GM12878 (cell line): Measurements from ENCODE around the gene CACHD1. TPM values are rescaled to one million over a fixed set of nuclear protein-coding genes. Genes with fewer than 3 reads are reported as not detected.

Experiments used
- ATAC-seq: fragments of 200-7000 bp; cut with Tn5 transposase; 3 replicates; pipeline ENCODE4 v1.9.1; 2020; ENCODE audit warnings: mild to moderate bottlenecking, moderate library complexity
- BruUV-seq: library from RNA; stranded (reverse); fragments of 400-500 nt; replicated peaks from 2 replicates; lab custom pipeline; 2021; lab: Mats Ljungman, UMichigan
- CTCF ChIA-PET: fragments of 300-600 bp; sonication (Branson Sonifier 250); formaldehyde crosslinking; extraction: SDS; loops from one replicate; lab custom pipeline; 2021; ENCODE audit warnings: inconsistent platforms; lab: Yijun Ruan, JAX
- POLR2A ChIA-PET: fragments of 350-600 bp; formaldehyde crosslinking; extraction: SDS; loops from one replicate; lab custom pipeline; 2021; ENCODE audit warnings: inconsistent platforms; lab: Charles Lee
- RAD21 ChIA-PET: fragments of 300-600 bp; sonication (Branson Sonifier 250); formaldehyde crosslinking; loops from one replicate; lab custom pipeline; 2023; ENCODE audit warnings: antibody characterized with exemption; ENCODE audit not compliant: unreplicated experiment; lab: Charles Lee
- SMC1A ChIA-PET: fragments of 300-600 bp; sonication (Branson Sonifier 250); formaldehyde crosslinking; loops from one replicate; lab custom pipeline; 2023; ENCODE audit not compliant: unreplicated experiment, uncharacterized antibody; lab: Charles Lee
- DNase-seq: peaks from one replicate; pipeline ENCODE4 v3.0.0-alpha.2; 2011; ENCODE audit warnings: low read depth, low spot score
- FAIRE-seq: peaks from 3 replicates; lab custom pipeline; 2011; peaks lifted over from hg19 to GRCh38; lab: Jason Lieb, UNC
- H2AFZ ChIP-seq: 2 replicates; pipeline ENCODE4 v1.6.0; 2011; ENCODE audit warnings: low read depth, low read length, control low read depth; ENCODE audit not compliant: control insufficient read depth
- H3K27ac ChIP-seq: 2 replicates; pipeline ENCODE4 v1.5.1; 2011; ENCODE audit warnings: control low read depth; ENCODE audit not compliant: control insufficient read depth, insufficient read depth
- H3K27me3 ChIP-seq, 2 experiments: replicated peaks in 1 of 2; 2 replicates each; pipeline versions ENCODE4 v1.6.0 to v1.6.1; 2011; ENCODE audit warnings: low read length in 1 of 2; ENCODE audit not compliant: control insufficient read depth in 2 of 2, insufficient read depth in 2 of 2
- H3K36me3 ChIP-seq, 2 experiments: 2 replicates each; pipeline ENCODE4 v1.5.1; 2011; ENCODE audit warnings: low read length in 1 of 2; ENCODE audit not compliant: control insufficient read depth in 2 of 2, insufficient read depth in 2 of 2
- H3K4me1 ChIP-seq: 2 replicates; pipeline ENCODE4 v1.6.1; 2011; ENCODE audit warnings: mild to moderate bottlenecking, low read length, moderate library complexity, mixed read lengths; ENCODE audit not compliant: control insufficient read depth, insufficient read depth
- H3K4me2 ChIP-seq: 2 replicates; pipeline ENCODE4 v1.6.0; 2011; ENCODE audit warnings: control low read depth; ENCODE audit not compliant: control insufficient read depth, insufficient read depth
- H3K4me3 ChIP-seq: fragments of 200-600 bp; sonication (generic); 2 replicates; pipeline ENCODE4 v1.5.1; 2016
- H3K79me2 ChIP-seq: 2 replicates; pipeline ENCODE4 v1.6.0; 2011; ENCODE audit warnings: low read length; ENCODE audit not compliant: control insufficient read depth, insufficient read depth
- H3K9ac ChIP-seq: 2 replicates; pipeline ENCODE4 v1.8.0; 2011; ENCODE audit warnings: low read length, control low read depth, mixed read lengths; ENCODE audit not compliant: control insufficient read depth, insufficient read depth
- H3K9me3 ChIP-seq: replicated peaks from 3 replicates; pipeline ENCODE4 v1.5.1; 2011; ENCODE audit warnings: mild to moderate bottlenecking, low read length; ENCODE audit not compliant: control insufficient read depth, insufficient read depth
- H4K20me1 ChIP-seq: 2 replicates; pipeline ENCODE4 v1.6.0; 2011; ENCODE audit not compliant: control insufficient read depth, insufficient read depth
- ATF7 ChIP-seq: fragments of 450-650 bp; IDR thresholded peaks from 2 replicates; pipeline ENCODE4 v1.6.1; 2016; ENCODE audit warnings: low read depth, mild to moderate bottlenecking
- CREM ChIP-seq: IDR thresholded peaks from 2 replicates; pipeline ENCODE4 v1.6.1; 2014; ENCODE audit warnings: antibody characterized with exemption, low read depth
- EGR1 ChIP-seq, 2 experiments: IDR thresholded peaks; 1 replicate in 1 of 2; 2 replicates in 1 of 2; pipeline ENCODE4 v1.6.1; 2011 to 2012; ENCODE audit warnings: low read depth in 2 of 2, low read length in 2 of 2, borderline replicate concordance in 1 of 2, mild to moderate bottlenecking in 1 of 2, moderate library complexity in 1 of 2
- ETV6 ChIP-seq, 2 experiments: fragments of 450-650 bp in 1 of 2; IDR thresholded peaks in 1 of 2; conservative IDR thresholded peaks in 1 of 2; 2 replicates each; pipeline ENCODE4 v1.6.1; 2014; ENCODE audit warnings: antibody characterized with exemption in 1 of 2, borderline replicate concordance in 1 of 2, low read depth in 1 of 2, mild to moderate bottlenecking in 1 of 2, moderate library complexity in 1 of 2
- JUND ChIP-seq: IDR thresholded peaks from 2 replicates; pipeline ENCODE4 v1.6.1; 2012; ENCODE audit warnings: low read depth, mild to moderate bottlenecking, low read length, improper control_type of control experiment, moderate library complexity
- KDM1A ChIP-seq: fragments of 200-600 bp; sonication (generic); IDR thresholded peaks from 2 replicates; pipeline ENCODE4 v1.6.1; 2016; ENCODE audit warnings: borderline replicate concordance
- NBN ChIP-seq: fragments of 450-650 bp; IDR thresholded peaks from 2 replicates; pipeline ENCODE4 v1.6.1; 2016
- NR2C2 ChIP-seq: IDR thresholded peaks from 2 replicates; pipeline ENCODE4 v1.6.1; 2011; ENCODE audit warnings: borderline replicate concordance, low read depth; ENCODE audit not compliant: control insufficient read depth, insufficient read length
- RFX5 ChIP-seq: IDR thresholded peaks from 2 replicates; pipeline ENCODE4 v1.6.1; 2011; ENCODE audit warnings: low read depth, low read length, improper control_type of control experiment
- RUNX3 ChIP-seq: IDR thresholded peaks from 2 replicates; pipeline ENCODE4 v1.6.1; 2012; ENCODE audit warnings: low read length, inconsistent platforms
- STAT3 ChIP-seq: IDR thresholded peaks from 2 replicates; pipeline ENCODE4 v1.6.1; 2011; ENCODE audit warnings: low read depth, low read length, improper control_type of control experiment
- TAF1 ChIP-seq: IDR thresholded peaks from 2 replicates; pipeline ENCODE4 v1.6.1; 2011; ENCODE audit warnings: mild to moderate bottlenecking, low read depth, low read length, borderline replicate concordance
- WGBS: methylation state at CpG from one replicate; pipeline ENCODE4 v1.1.6; 2016; ENCODE audit warnings: low lambda C conversion rate; ENCODE audit not compliant: insufficient replicate concordance, insufficient coverage; ENCODE audit errors: missing lambda C conversion rate; 5-methylcytosine and 5-hydroxymethylcytosine counted together
- in situ Hi-C: fragments of 300-500 bp; cut with MboI; formaldehyde crosslinking; loops from 9 replicates; pipeline ENCODE4 v1.14.3; 2018; ENCODE audit warnings: mixed read lengths
- intact Hi-C: fragments of 100-400 bp; cut with micrococcal nuclease; formaldehyde crosslinking; loops from one replicate; pipeline ENCODE4 v1.14.2; 2022; ENCODE audit not compliant: unreplicated experiment
- polyA plus RNA-seq, 11 experiments: library from polyadenylated mRNA; depleted of rRNA in 4 of 11; unstranded in 6 of 11; stranded (reverse) in 5 of 11; fragments of >200 nt; fragmentation: Nextera tagmentation in 4 of 11; fragmentation: Illumina TruSeq in 1 of 11; extraction: Ambion mirVana in 4 of 11; extraction: Trizol in 1 of 11; gene quantifications; 1 replicate in 1 of 11; 2 replicates in 10 of 11; pipeline versions ENCODE4 v1.2.1 to v1.2.3, GENCODE V29; 2011 to 2016; ENCODE audit warnings: inconsistent platforms in 2 of 11, missing spikeins in 2 of 11, low read depth in 1 of 11
- total RNA-seq, 4 experiments: library from RNA; depleted of rRNA in 3 of 4; stranded (reverse); fragments of >200 nt in 3 of 4; fragmentation: Illumina TruSeq in 1 of 4; extraction: Trizol in 1 of 4; gene quantifications; 2 replicates each; pipeline versions ENCODE4 v1.2.1 to v1.2.3, GENCODE V29; 2013 to 2021
- TF ChIP-seq, protein P1 (sequence below): IDR thresholded peaks from 2 replicates; pipeline ENCODE4 v1.6.1; 2012; ENCODE audit warnings: mild to moderate bottlenecking, low read depth, low read length
- TF ChIP-seq, protein P2 (sequence below): fragments of 450-650 bp; IDR thresholded peaks from 2 replicates; pipeline ENCODE4 v1.6.1; 2017; ENCODE audit warnings: mild to moderate bottlenecking, moderate library complexity
- TF ChIP-seq, protein P3 (sequence below): fragments of 450-650 bp; IDR thresholded peaks from 2 replicates; pipeline ENCODE4 v1.6.1; 2017; ENCODE audit warnings: low read depth, mild to moderate bottlenecking, moderate library complexity

CACHD1 gene
- total and polyA plus RNA-seq, 10 of the 15 experiments (the other 5 are each of a cell fraction or from before 2014, with no cell fraction given), result 0.03 TPM; not detected in 9

- no peak for TF ChIP-seq CREM
Measured at GRCh38 chr1:64423526-64423925, 46.4 kb upstream of the CACHD1 start (continued).

GRCh38 chr1:64424412-64424811 lies 45.5 kb upstream of the CACHD1 start:
- Histone ChIP-seq H3K4me3 (no peak overlapping the region), H3K27me3 (no peaks in the 10 kb centered on the region), H3K9me3 (no peaks in the 10 kb centered on the region), H3K79me2 (no peaks in the 10 kb centered on the region), H3K27ac (no peak overlapping the region), H3K4me2 (no peak overlapping the region), H4K20me1 (no peaks in the 10 kb centered on the region), H2AFZ (no peak overlapping the region), H3K36me3 (no peaks in the 10 kb centered on the region), H3K4me1 (no peaks in the 10 kb centered on the region), H3K9ac (no peak overlapping the region)
- DNase-seq, result no peak
- 53% methylated on average over 1 of the region's 1 CpG for WGBS
- CTCF ChIA-PET, result interaction anchor here (1.2 kb wide), 1 partner anchor 8 kb away, joined by 3 read pairs; no protein-coding TSS in a partner anchor
- intact Hi-C loops (no loop called here), in situ Hi-C loops (no loop called here)
- RAD21 ChIA-PET, result no interaction called here
- no TSS peak for BruUV-seq
- FAIRE-seq, result no peak
- POLR2A ChIA-PET, result no interaction called here
- SMC1A ChIA-PET, result no interaction called here
- no peak for ATAC-seq
- no peak for TF ChIP-seq NR2C2
- TF ChIP-seq KDM1A, result no peak
- TF ChIP-seq JUND, result no peak
- no peak for TF ChIP-seq STAT3
- TF ChIP-seq ETV6 (conservative IDR thresholded peaks at IDR 0.05 in 1 of 2, IDR thresholded peaks at IDR 0.05 in 1 of 2; ENCODE audit: borderline replicate concordance in 1 of 2, low read depth in 1 of 2), result no peak
- TF ChIP-seq, protein P1, sequence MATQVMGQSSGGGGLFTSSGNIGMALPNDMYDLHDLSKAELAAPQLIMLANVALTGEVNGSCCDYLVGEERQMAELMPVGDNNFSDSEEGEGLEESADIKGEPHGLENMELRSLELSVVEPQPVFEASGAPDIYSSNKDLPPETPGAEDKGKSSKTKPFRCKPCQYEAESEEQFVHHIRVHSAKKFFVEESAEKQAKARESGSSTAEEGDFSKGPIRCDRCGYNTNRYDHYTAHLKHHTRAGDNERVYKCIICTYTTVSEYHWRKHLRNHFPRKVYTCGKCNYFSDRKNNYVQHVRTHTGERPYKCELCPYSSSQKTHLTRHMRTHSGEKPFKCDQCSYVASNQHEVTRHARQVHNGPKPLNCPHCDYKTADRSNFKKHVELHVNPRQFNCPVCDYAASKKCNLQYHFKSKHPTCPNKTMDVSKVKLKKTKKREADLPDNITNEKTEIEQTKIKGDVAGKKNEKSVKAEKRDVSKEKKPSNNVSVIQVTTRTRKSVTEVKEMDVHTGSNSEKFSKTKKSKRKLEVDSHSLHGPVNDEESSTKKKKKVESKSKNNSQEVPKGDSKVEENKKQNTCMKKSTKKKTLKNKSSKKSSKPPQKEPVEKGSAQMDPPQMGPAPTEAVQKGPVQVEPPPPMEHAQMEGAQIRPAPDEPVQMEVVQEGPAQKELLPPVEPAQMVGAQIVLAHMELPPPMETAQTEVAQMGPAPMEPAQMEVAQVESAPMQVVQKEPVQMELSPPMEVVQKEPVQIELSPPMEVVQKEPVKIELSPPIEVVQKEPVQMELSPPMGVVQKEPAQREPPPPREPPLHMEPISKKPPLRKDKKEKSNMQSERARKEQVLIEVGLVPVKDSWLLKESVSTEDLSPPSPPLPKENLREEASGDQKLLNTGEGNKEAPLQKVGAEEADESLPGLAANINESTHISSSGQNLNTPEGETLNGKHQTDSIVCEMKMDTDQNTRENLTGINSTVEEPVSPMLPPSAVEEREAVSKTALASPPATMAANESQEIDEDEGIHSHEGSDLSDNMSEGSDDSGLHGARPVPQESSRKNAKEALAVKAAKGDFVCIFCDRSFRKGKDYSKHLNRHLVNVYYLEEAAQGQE, result no peak
- no peak for TF ChIP-seq NBN
- no peak for TF ChIP-seq RFX5
- no peak for TF ChIP-seq RUNX3
- TF ChIP-seq, protein P2, sequence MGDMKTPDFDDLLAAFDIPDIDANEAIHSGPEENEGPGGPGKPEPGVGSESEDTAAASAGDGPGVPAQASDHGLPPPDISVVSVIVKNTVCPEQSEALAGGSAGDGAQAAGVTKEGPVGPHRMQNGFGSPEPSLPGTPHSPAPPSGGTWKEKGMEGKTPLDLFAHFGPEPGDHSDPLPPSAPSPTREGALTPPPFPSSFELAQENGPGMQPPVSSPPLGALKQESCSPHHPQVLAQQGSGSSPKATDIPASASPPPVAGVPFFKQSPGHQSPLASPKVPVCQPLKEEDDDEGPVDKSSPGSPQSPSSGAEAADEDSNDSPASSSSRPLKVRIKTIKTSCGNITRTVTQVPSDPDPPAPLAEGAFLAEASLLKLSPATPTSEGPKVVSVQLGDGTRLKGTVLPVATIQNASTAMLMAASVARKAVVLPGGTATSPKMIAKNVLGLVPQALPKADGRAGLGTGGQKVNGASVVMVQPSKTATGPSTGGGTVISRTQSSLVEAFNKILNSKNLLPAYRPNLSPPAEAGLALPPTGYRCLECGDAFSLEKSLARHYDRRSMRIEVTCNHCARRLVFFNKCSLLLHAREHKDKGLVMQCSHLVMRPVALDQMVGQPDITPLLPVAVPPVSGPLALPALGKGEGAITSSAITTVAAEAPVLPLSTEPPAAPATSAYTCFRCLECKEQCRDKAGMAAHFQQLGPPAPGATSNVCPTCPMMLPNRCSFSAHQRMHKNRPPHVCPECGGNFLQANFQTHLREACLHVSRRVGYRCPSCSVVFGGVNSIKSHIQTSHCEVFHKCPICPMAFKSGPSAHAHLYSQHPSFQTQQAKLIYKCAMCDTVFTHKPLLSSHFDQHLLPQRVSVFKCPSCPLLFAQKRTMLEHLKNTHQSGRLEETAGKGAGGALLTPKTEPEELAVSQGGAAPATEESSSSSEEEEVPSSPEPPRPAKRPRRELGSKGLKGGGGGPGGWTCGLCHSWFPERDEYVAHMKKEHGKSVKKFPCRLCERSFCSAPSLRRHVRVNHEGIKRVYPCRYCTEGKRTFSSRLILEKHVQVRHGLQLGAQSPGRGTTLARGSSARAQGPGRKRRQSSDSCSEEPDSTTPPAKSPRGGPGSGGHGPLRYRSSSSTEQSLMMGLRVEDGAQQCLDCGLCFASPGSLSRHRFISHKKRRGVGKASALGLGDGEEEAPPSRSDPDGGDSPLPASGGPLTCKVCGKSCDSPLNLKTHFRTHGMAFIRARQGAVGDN, result no peak
- no peak for TF ChIP-seq ATF7
- no peak for TF ChIP-seq EGR1 (IDR thresholded peaks at IDR 0.05; ENCODE audit: borderline replicate concordance in 1 of 2, low read depth in 2 of 2, low read length in 2 of 2)
- TF ChIP-seq TAF1, result no peak
- TF ChIP-seq, protein P3, sequence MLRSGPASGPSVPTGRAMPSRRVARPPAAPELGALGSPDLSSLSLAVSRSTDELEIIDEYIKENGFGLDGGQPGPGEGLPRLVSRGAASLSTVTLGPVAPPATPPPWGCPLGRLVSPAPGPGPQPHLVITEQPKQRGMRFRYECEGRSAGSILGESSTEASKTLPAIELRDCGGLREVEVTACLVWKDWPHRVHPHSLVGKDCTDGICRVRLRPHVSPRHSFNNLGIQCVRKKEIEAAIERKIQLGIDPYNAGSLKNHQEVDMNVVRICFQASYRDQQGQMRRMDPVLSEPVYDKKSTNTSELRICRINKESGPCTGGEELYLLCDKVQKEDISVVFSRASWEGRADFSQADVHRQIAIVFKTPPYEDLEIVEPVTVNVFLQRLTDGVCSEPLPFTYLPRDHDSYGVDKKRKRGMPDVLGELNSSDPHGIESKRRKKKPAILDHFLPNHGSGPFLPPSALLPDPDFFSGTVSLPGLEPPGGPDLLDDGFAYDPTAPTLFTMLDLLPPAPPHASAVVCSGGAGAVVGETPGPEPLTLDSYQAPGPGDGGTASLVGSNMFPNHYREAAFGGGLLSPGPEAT, result no peak
